RCC 7860 (cell line): ENCODE results near the gene FUOM.

Source experiments
- DNase-seq: peaks from one replicate; pipeline ENCODE4 v3.0.0-alpha.2; 2015; ENCODE audit warnings: low spot score
- FAIRE-seq: peaks from 2 replicates; lab custom pipeline; 2012; peaks lifted over from hg19 to GRCh38; lab: Jason Lieb, UNC

FUOM gene

GRCh38 chr10:133357285-133358161 lies at the start of gene FUOM:
TSS of gene FUOM (minus strand) at chr10:133358019. CDS start at chr10:133358007, 12 bp downstream.
- no peak for DNase-seq
- no peak for FAIRE-seq

- FAIRE-seq (peak; percentile 5), DNase-seq (no peak)
These were observed 48.2 kb upstream of the FUOM start for GRCh38 chr10:133405844-133406527.

- FAIRE-seq (no peak), DNase-seq (no peak)
These were observed 47.5 kb upstream of the FUOM start for GRCh38 chr10:133405272-133405671.

- DNase-seq (no peak), FAIRE-seq (no peak)
These were observed 46.0 kb upstream of the FUOM start for GRCh38 chr10:133403784-133404183.

GRCh38 chr10:133403359-133403758 lies 45.5 kb upstream of the FUOM start:
- FAIRE-seq (no peak), DNase-seq (no peak)

- DNase-seq (no peak), FAIRE-seq (no peak)
These were observed 44.3 kb upstream of the FUOM start for GRCh38 chr10:133401981-133402725.

GRCh38 chr10:133401500-133401899 lies 43.7 kb upstream of the FUOM start:
- DNase-seq (no peak), FAIRE-seq (no peak)

- DNase-seq (no peak), FAIRE-seq (no peak)
These were observed 43.0 kb upstream of the FUOM start for GRCh38 chr10:133400624-133401424.

- DNase-seq (no peak), FAIRE-seq (no peak)
These were observed 41.3 kb upstream of the FUOM start for GRCh38 chr10:133399123-133399601.

- DNase-seq: no peak
These were observed 40.1 kb upstream of the FUOM start for GRCh38 chr10:133397938-133398337.

GRCh38 chr10:133396035-133396624 lies 38.3 kb upstream of the FUOM start:
- FAIRE-seq: no peak
- DNase-seq: no peak

More at GRCh38 chr10:133397938-133398337, 40.1 kb upstream of the FUOM start:
- no peak for FAIRE-seq

GRCh38 chr10:133394801-133395221 lies 37.0 kb upstream of the FUOM start:
- FAIRE-seq: no peak
- DNase-seq: no peak

GRCh38 chr10:133394064-133394663 lies 36.3 kb upstream of the FUOM start, which contains the start of gene MTG1:
TSS of gene MTG1 (plus strand) at chr10:133394157. CDS start at chr10:133394221, 64 bp downstream.
- FAIRE-seq (no peak), DNase-seq (peak; percentile 84)

- DNase-seq: no peak
- FAIRE-seq: peak; percentile 5
These were observed 35.7 kb upstream of the FUOM start for GRCh38 chr10:133393401-133394063.

GRCh38 chr10:133391761-133392518 lies 34.1 kb upstream of the FUOM start:
- FAIRE-seq (no peak), DNase-seq (no peak)

- no peak for DNase-seq
These were observed 33.4 kb upstream of the FUOM start for GRCh38 chr10:133391249-133391635.

GRCh38 chr10:133390597-133391248 lies 32.9 kb upstream of the FUOM start:
- DNase-seq (no peak), FAIRE-seq (no peak)

More at GRCh38 chr10:133391249-133391635, 33.4 kb upstream of the FUOM start:
- FAIRE-seq: no peak
